ENCODE data around the gene MYO5A. TPM values are rescaled to one million over a fixed set of nuclear protein-coding genes. Genes with fewer than 3 reads are reported as not detected.

MYO5A gene
- total RNA-seq, 3 donors from 2014 or later, result 25.6 to 32.2 (median 29.1) TPM

- no peak overlapping the region for H3K4me3 Mint-ChIP-seq
- DNase-seq (no peak), ATAC-seq (no peak)
- peaks cover 26% of the 10 kb centered on the region for H3K36me3 Mint-ChIP-seq (ENCODE audit: insufficient read depth)
- H3K27me3 Mint-ChIP-seq (ENCODE audit: low read depth), result no peaks in the 10 kb centered on the region
- H3K4me1 Mint-ChIP-seq (ENCODE audit: low read depth), result no peaks in the 10 kb centered on the region
- H3K9me3 Mint-ChIP-seq, result no peaks in the 10 kb centered on the region
Measured at GRCh38 chr15:52351206-52351908, 177.3 kb downstream of the MYO5A start.

GRCh38 chr15:52350423-52350822, 178.3 kb downstream of the MYO5A start:
- no peak overlapping the region for H3K4me3 Mint-ChIP-seq
- peaks cover 28% of the 10 kb centered on the region for H3K36me3 Mint-ChIP-seq (ENCODE audit: insufficient read depth)
- H3K9me3 Mint-ChIP-seq, result no peaks in the 10 kb centered on the region
- ATAC-seq (no peak), DNase-seq (no peak)
- no peaks in the 10 kb centered on the region for H3K27me3 Mint-ChIP-seq (ENCODE audit: low read depth)
- no peaks in the 10 kb centered on the region for H3K4me1 Mint-ChIP-seq (ENCODE audit: low read depth)

GRCh38 chr15:52349052-52349700, 179.5 kb downstream of the MYO5A start:
- no peaks in the 10 kb centered on the region for H3K27me3 Mint-ChIP-seq (ENCODE audit: low read depth)

GRCh38 chr15:52348056-52348745, 180.5 kb downstream of the MYO5A start:
- Mint-ChIP-seq H3K27me3 (ENCODE audit: low read depth) (no peaks in the 10 kb centered on the region), H3K4me3 (no peak overlapping the region), H3K4me1 (ENCODE audit: low read depth) (no peaks in the 10 kb centered on the region), H3K36me3 (ENCODE audit: insufficient read depth) (peaks cover 30% of the 10 kb centered on the region), H3K9me3 (no peaks in the 10 kb centered on the region)
- ATAC-seq, result no peak
- no peak for DNase-seq

More at GRCh38 chr15:52349052-52349700, 179.5 kb downstream of the MYO5A start:
- Mint-ChIP-seq H3K9me3 (no peaks in the 10 kb centered on the region), H3K36me3 (ENCODE audit: insufficient read depth) (peaks cover 32% of the 10 kb centered on the region), H3K4me1 (ENCODE audit: low read depth) (no peaks in the 10 kb centered on the region), H3K4me3 (no peak overlapping the region)
- ATAC-seq (no peak), DNase-seq (no peak)

- Mint-ChIP-seq H3K4me3 (no peak overlapping the region), H3K36me3 (ENCODE audit: insufficient read depth) (peaks cover 23% of the 10 kb centered on the region), H3K4me1 (ENCODE audit: low read depth) (no peaks in the 10 kb centered on the region), H3K27me3 (ENCODE audit: low read depth) (no peaks in the 10 kb centered on the region), H3K9me3 (no peaks in the 10 kb centered on the region)
- no peak for ATAC-seq
- no peak for DNase-seq
Measured at GRCh38 chr15:52344592-52344991, 184.1 kb downstream of the MYO5A start.

- no peak for ATAC-seq
- Mint-ChIP-seq H3K4me3 (no peak overlapping the region), H3K36me3 (ENCODE audit: insufficient read depth) (peaks cover 19% of the 10 kb centered on the region), H3K27me3 (ENCODE audit: low read depth) (no peaks in the 10 kb centered on the region), H3K9me3 (no peaks in the 10 kb centered on the region), H3K4me1 (ENCODE audit: low read depth) (no peaks in the 10 kb centered on the region)
- no peak for DNase-seq
Measured at GRCh38 chr15:52343831-52344230, 184.8 kb downstream of the MYO5A start.

GRCh38 chr15:52340093-52340492, 188.6 kb downstream of the MYO5A start:
- H3K27me3 Mint-ChIP-seq (ENCODE audit: low read depth), result no peaks in the 10 kb centered on the region
- no peaks in the 10 kb centered on the region for H3K9me3 Mint-ChIP-seq
- peaks cover 2% of the 10 kb centered on the region for H3K4me1 Mint-ChIP-seq (ENCODE audit: low read depth)
- H3K4me3 Mint-ChIP-seq, result no peak overlapping the region
- H3K36me3 Mint-ChIP-seq (ENCODE audit: insufficient read depth), result peaks cover 16% of the 10 kb centered on the region
- DNase-seq (no peak), ATAC-seq (no peak)

- ATAC-seq (no peak), DNase-seq (no peak)
- peaks cover 12% of the 10 kb centered on the region for H3K36me3 Mint-ChIP-seq (ENCODE audit: insufficient read depth)
- peaks cover 2% of the 10 kb centered on the region for H3K4me1 Mint-ChIP-seq (ENCODE audit: low read depth)
- H3K9me3 Mint-ChIP-seq, result no peaks in the 10 kb centered on the region
- no peak overlapping the region for H3K4me3 Mint-ChIP-seq
- no peaks in the 10 kb centered on the region for H3K27me3 Mint-ChIP-seq (ENCODE audit: low read depth)
Measured at GRCh38 chr15:52338891-52339290, 189.8 kb downstream of the MYO5A start.

GRCh38 chr15:52338058-52338457, 190.6 kb downstream of the MYO5A start:
- H3K9me3 Mint-ChIP-seq, result no peaks in the 10 kb centered on the region
- H3K36me3 Mint-ChIP-seq (ENCODE audit: insufficient read depth), result peaks cover 12% of the 10 kb centered on the region
- H3K27me3 Mint-ChIP-seq (ENCODE audit: low read depth), result no peaks in the 10 kb centered on the region
- ATAC-seq (no peak), DNase-seq (no peak)
- no peak overlapping the region for H3K4me3 Mint-ChIP-seq
- peaks cover 2% of the 10 kb centered on the region for H3K4me1 Mint-ChIP-seq (ENCODE audit: low read depth)

- DNase-seq, result no peak
Measured at GRCh38 chr15:52337198-52337853, 191.4 kb downstream of the MYO5A start.

GRCh38 chr15:52336529-52336928, 192.2 kb downstream of the MYO5A start:
- ATAC-seq, result no peak
- H3K36me3 Mint-ChIP-seq (ENCODE audit: insufficient read depth), result peaks cover 15% of the 10 kb centered on the region
- DNase-seq, result no peak
- H3K4me1 Mint-ChIP-seq (ENCODE audit: low read depth), result peaks cover 12% of the 10 kb centered on the region
- H3K4me3 Mint-ChIP-seq, result no peak overlapping the region
- H3K27me3 Mint-ChIP-seq (ENCODE audit: low read depth), result no peaks in the 10 kb centered on the region
- no peaks in the 10 kb centered on the region for H3K9me3 Mint-ChIP-seq

More at GRCh38 chr15:52337198-52337853, 191.4 kb downstream of the MYO5A start:
- H3K9me3 Mint-ChIP-seq, result no peaks in the 10 kb centered on the region
- H3K36me3 Mint-ChIP-seq (ENCODE audit: insufficient read depth), result peaks cover 12% of the 10 kb centered on the region
- peaks cover 6% of the 10 kb centered on the region for H3K4me1 Mint-ChIP-seq (ENCODE audit: low read depth)
- ATAC-seq, result no peak
- no peak overlapping the region for H3K4me3 Mint-ChIP-seq
- no peaks in the 10 kb centered on the region for H3K27me3 Mint-ChIP-seq (ENCODE audit: low read depth)

- ATAC-seq (no peak), DNase-seq (no peak)
- Mint-ChIP-seq H3K4me1 (ENCODE audit: low read depth) (peaks cover 17% of the 10 kb centered on the region), H3K9me3 (no peaks in the 10 kb centered on the region), H3K27me3 (ENCODE audit: low read depth) (no peaks in the 10 kb centered on the region), H3K36me3 (ENCODE audit: insufficient read depth) (peaks cover 17% of the 10 kb centered on the region), H3K4me3 (no peak overlapping the region)
Measured at GRCh38 chr15:52334491-52335160, 194.1 kb downstream of the MYO5A start.

- Mint-ChIP-seq H3K27me3 (ENCODE audit: low read depth) (no peaks in the 10 kb centered on the region), H3K36me3 (ENCODE audit: insufficient read depth) (peaks cover 34% of the 10 kb centered on the region), H3K4me1 (ENCODE audit: low read depth) (peaks cover 15% of the 10 kb centered on the region), H3K4me3 (no peak overlapping the region), H3K9me3 (no peaks in the 10 kb centered on the region)
- peak; percentile 31 for DNase-seq
- ATAC-seq, result peak; percentile 97 to 100
Measured at GRCh38 chr15:52331490-52332240, 197.0 kb downstream of the MYO5A start.

Measured in activated T-cell treated with anti-CD3 and anti-CD28 coated beads, Interleukin-2, amount 50 U/mL, for 4 hours (primary cell).